ENCODE data around the gene SLIT1.

DNA sequence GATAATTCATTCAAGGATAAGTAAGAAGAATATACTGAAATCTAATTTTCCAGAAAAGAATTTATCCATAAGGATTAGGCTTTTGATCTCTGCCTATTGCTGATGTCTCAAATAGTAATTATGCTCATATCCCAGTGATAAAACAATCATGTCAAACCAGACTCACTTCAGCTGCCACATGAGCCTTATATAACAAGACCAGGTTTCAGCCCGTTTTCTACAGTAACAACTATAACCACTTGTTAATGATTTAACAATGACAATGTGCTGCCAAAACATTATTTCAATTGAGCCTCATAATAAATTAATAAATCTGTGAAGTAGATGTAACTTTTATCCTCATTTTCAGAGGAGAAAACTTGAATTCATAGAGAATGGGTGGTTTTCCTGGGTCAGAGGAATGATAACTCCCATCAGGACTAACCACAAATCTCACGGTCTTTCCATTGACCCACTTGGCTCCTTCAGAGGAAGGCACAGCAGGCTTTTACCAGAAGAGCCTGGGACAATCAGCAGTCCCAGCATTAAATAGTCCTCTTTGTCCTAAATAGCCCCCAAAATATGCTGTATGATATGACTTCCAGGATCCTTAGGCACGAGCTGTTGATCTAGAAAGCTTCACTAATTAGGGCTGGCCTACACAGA is 42.5 kb upstream of the SLIT1 start:
- TF ChIP-seq, protein P1, sequence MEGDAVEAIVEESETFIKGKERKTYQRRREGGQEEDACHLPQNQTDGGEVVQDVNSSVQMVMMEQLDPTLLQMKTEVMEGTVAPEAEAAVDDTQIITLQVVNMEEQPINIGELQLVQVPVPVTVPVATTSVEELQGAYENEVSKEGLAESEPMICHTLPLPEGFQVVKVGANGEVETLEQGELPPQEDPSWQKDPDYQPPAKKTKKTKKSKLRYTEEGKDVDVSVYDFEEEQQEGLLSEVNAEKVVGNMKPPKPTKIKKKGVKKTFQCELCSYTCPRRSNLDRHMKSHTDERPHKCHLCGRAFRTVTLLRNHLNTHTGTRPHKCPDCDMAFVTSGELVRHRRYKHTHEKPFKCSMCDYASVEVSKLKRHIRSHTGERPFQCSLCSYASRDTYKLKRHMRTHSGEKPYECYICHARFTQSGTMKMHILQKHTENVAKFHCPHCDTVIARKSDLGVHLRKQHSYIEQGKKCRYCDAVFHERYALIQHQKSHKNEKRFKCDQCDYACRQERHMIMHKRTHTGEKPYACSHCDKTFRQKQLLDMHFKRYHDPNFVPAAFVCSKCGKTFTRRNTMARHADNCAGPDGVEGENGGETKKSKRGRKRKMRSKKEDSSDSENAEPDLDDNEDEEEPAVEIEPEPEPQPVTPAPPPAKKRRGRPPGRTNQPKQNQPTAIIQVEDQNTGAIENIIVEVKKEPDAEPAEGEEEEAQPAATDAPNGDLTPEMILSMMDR (IDR thresholded peaks at IDR 0.05): no peak
- TF ChIP-seq POLR2A (IDR thresholded peaks at IDR 0.05): no peak

All from testis (tissue), 2 donors.